ENCODE results near the gene HPDL.

Gene HPDL

DNA sequence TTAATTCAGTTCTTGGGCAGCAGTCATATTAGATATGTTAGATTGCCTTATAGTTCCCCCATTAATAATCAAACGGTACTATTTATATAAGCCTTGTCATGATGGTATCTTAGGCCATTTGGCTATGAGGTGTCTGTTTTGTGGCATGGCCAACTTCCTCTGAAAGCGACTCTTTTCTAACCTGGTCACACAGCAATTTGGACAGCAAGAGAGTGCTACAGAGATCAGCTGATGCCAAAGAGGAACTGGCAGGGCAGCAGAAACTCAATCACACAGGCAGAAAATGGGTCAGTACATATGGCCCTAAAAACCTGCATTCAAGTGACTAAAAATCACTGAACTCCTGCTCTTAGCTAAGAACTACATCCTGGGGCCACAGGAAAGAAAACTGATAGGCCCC, 27.0 kb downstream of the HPDL start:
- no peak for DNase-seq (ENCODE audit: low read depth in 2 of 2)
- H3K4me3 ChIP-seq (replicated peaks in 1 of 2; ENCODE audit: low read depth in 2 of 2, low read length in 2 of 2) = no peak overlapping the region
- TF ChIP-seq, protein P1, sequence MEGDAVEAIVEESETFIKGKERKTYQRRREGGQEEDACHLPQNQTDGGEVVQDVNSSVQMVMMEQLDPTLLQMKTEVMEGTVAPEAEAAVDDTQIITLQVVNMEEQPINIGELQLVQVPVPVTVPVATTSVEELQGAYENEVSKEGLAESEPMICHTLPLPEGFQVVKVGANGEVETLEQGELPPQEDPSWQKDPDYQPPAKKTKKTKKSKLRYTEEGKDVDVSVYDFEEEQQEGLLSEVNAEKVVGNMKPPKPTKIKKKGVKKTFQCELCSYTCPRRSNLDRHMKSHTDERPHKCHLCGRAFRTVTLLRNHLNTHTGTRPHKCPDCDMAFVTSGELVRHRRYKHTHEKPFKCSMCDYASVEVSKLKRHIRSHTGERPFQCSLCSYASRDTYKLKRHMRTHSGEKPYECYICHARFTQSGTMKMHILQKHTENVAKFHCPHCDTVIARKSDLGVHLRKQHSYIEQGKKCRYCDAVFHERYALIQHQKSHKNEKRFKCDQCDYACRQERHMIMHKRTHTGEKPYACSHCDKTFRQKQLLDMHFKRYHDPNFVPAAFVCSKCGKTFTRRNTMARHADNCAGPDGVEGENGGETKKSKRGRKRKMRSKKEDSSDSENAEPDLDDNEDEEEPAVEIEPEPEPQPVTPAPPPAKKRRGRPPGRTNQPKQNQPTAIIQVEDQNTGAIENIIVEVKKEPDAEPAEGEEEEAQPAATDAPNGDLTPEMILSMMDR (IDR thresholded peaks at IDR 0.05; ENCODE audit: low read depth, low read length) = no peak

DNA sequence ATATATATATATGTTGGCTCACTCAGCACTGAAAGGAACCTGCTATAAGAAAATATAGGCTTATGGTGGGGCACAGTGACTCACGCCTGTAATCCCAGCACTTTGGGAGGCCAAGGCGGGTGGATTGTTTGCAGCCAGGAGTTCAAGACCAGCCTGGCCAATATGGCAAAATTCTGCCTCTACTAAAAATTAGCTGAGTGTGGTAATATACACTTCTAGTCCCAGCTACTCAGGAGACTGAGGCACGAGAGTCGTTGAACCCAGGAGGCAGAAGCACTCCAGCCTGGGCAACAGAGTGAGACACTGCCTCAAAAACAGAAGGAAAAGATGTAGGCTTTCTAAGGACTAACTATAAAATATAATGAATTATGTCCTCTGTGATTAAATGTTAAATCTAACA, 28.1 kb downstream of the HPDL start:
- TF ChIP-seq, protein P1 (IDR thresholded peaks at IDR 0.05; ENCODE audit: low read depth, low read length) = no peak
- DNase-seq (ENCODE audit: low read depth in 2 of 2) = no peak
- H3K4me3 ChIP-seq (replicated peaks in 1 of 2; ENCODE audit: low read depth in 2 of 2, low read length in 2 of 2) = no peak overlapping the region

DNA sequence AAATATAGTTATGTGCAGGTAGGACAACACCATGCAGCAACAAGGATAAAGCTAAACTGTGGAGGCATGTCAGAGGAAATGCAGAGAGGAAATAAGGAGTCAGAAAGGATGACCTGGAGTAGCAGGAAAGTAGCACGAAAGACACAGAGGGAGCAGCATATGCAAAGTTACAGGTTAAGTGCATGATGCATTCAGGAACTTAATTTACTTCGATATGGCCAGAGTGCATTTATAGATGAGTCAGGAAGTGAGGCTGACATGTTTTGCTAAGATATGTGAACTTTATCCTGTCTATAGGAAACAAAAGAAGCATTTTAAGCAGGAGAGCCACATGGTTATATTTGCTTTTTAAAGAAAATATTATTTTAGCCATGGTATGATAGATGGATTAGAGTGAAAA, 29.0 kb downstream of the HPDL start:
- no peak overlapping the region for H3K4me3 ChIP-seq (replicated peaks in 1 of 2; ENCODE audit: low read depth in 2 of 2, low read length in 2 of 2)
- no peak for DNase-seq (ENCODE audit: low read depth in 2 of 2)
- TF ChIP-seq, protein P1 (IDR thresholded peaks at IDR 0.05; ENCODE audit: low read depth, low read length) = no peak

DNA sequence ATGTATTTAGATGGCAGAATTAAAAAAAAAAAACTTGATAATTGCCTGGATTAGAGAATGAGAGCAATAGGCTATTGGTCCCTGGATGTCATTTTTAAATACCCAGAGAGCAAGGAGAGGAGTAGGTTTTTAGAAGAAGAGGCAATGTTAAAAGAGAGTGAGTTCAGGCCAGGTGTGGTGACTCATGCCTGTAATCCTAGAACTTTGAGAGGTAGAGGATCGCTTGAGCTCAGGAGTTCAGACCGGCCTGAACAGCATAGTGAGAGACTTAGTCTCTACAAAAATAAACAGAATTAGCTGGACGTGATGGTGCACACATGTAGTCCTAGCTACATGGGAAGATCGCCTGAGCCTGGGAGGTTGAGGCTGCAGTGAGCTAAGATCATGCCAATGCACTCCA, 29.5 kb downstream of the HPDL start:
- TF ChIP-seq, protein P1 (IDR thresholded peaks at IDR 0.05; ENCODE audit: low read depth, low read length) = no peak
- DNase-seq (ENCODE audit: low read depth in 2 of 2) = no peak
- no peak overlapping the region for H3K4me3 ChIP-seq (replicated peaks in 1 of 2; ENCODE audit: low read depth in 2 of 2, low read length in 2 of 2)

DNA sequence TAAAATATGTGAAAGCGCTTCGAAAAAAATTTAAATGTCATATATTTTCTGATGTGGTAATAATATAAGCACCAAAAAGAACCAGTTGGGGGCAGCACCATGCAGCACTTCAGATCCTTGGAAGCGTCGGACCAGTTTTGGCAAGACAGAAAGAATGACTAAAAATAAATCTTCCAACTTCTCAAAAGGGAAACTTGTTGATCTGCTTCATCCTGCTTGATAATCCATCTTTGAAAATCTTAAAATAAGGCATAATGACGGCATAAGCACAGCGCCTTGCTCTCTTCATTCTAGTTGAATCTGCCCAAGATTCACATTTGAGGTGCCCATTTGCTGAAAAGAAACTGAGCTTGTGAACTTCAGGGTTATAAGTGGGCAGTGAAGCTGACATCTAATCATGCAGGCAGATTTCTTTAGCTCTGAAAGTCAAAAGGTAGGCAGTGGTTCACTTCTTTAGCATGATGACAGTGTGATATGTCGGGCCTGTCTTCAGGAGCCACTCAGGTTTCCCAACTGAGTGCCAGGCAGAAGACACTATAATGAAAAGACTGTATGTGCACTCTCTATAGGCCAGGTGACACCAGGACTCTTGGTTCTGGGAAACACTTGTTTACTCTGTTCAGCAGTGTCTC, 33.3 kb downstream of the HPDL start:
- TF ChIP-seq, protein P1 (IDR thresholded peaks at IDR 0.05; ENCODE audit: low read depth, low read length) = peak; percentile 60
- DNase-seq (ENCODE audit: low read depth in 2 of 2) = peak; percentile 85 to 87
- no peak overlapping the region for H3K4me3 ChIP-seq (replicated peaks in 1 of 2; ENCODE audit: low read depth in 2 of 2, low read length in 2 of 2)

DNA sequence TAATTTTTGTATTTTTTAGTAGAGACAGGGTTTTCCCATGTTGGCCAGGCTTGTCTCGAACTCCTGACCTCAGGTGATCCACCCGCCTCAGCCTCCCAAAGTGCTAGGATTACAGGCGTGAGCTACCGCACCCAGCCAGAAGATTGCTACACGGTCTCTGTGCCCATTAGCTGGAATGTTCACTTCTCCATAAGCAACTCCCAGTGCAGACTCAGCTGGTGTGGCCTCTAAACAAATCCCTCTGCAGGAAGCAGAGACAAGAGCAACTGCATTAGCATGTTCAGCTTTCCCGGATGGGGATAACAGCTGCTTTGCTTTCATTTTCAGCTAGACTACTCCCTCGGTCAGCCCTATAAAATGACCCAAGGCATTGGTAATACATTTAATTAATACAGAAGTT, 34.3 kb downstream of the HPDL start:
- peak; percentile 74 to 86 for DNase-seq (ENCODE audit: low read depth in 2 of 2)
- H3K4me3 ChIP-seq (replicated peaks in 1 of 2; ENCODE audit: low read depth in 2 of 2, low read length in 2 of 2) = peak overlapping the region in 1 of 2 donors; percentile 28

DNA sequence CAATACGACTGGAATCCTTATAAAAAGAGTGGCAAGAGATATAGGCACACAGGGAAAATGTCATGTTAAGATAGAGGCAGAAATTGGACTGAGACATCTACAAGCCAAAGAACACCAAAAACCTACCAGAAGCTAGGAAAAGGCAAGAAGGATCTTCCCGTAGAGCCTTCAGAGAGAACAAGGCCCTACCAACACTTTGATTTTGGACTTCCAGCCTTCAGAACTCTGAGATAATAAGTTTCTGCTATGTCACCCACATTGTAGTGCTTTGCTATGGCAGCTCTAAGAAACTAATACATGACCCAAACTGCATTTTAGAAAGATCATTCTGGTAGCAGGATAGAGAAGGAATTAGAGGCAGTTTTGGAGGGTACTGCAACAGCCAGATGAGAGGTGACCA, 37.6 kb downstream of the HPDL start:
- H3K4me3 ChIP-seq (replicated peaks in 1 of 2; ENCODE audit: low read depth in 2 of 2, low read length in 2 of 2) = no peak overlapping the region
- TF ChIP-seq, protein P1 (IDR thresholded peaks at IDR 0.05; ENCODE audit: low read depth, low read length) = no peak
- no peak for DNase-seq (ENCODE audit: low read depth in 2 of 2)
